ENCODE measurements around the gene PLXNA2.

GRCh38 chr1:208118841-208119606, 125.2 kb downstream of the PLXNA2 start:
- TF ChIP-seq SP2 (CRISPR knock-in tag; IDR thresholded peaks at IDR 0.05) (no peak), ZNF766 (CRISPR knock-in tag; IDR thresholded peaks at IDR 0.05; ENCODE audit: borderline replicate concordance) (no peak), MXI1 (IDR thresholded peaks at IDR 0.05; ENCODE audit: borderline replicate concordance, low read depth, low read length) (no peak), ZNF644 (CRISPR knock-in tag; IDR thresholded peaks at IDR 0.05; ENCODE audit: low read depth) (no peak)

All from HepG2 (cell line).